ENCODE results near the gene BUD23. TPM values are rescaled to one million over a fixed set of nuclear protein-coding genes. Genes with fewer than 3 reads are reported as not detected.

Gene BUD23
- total RNA-seq, 1 donor from 2014 or later = 97.9 TPM

- Histone ChIP-seq H3K27me3 (ENCODE audit: control insufficient read depth, insufficient read depth, low read length) (no peaks in the 10 kb centered on the region), H3K4me3 (ENCODE audit: low read depth, low read length) (no peak overlapping the region), H3K36me3 (ENCODE audit: control insufficient read depth, insufficient read depth, low read length) (no peaks in the 10 kb centered on the region)
- no peak for TF ChIP-seq CTCF (IDR thresholded peaks at IDR 0.05; ENCODE audit: insufficient read depth, low read length, severe bottlenecking)
- DNase-seq (ENCODE audit: low read depth) (no peak), FAIRE-seq (no peak)
These were observed 58.9 kb downstream of the BUD23 start for GRCh38 chr7:73742338-73742752.

- no peak for TF ChIP-seq CTCF (IDR thresholded peaks at IDR 0.05; ENCODE audit: insufficient read depth, low read length, severe bottlenecking)
- H3K36me3 ChIP-seq (ENCODE audit: control insufficient read depth, insufficient read depth, low read length) = no peaks in the 10 kb centered on the region
- DNase-seq (ENCODE audit: low read depth) (peak; percentile 27), FAIRE-seq (no peak)
- no peak overlapping the region for H3K4me3 ChIP-seq (ENCODE audit: low read depth, low read length)
- H3K27me3 ChIP-seq (ENCODE audit: control insufficient read depth, insufficient read depth, low read length) = no peaks in the 10 kb centered on the region
These were observed 59.6 kb downstream of the BUD23 start for GRCh38 chr7:73742753-73743641.

- no peak for TF ChIP-seq CTCF (IDR thresholded peaks at IDR 0.05; ENCODE audit: insufficient read depth, low read length, severe bottlenecking)
- no peaks in the 10 kb centered on the region for H3K36me3 ChIP-seq (ENCODE audit: control insufficient read depth, insufficient read depth, low read length)
- no peak overlapping the region for H3K4me3 ChIP-seq (ENCODE audit: low read depth, low read length)
- H3K27me3 ChIP-seq (ENCODE audit: control insufficient read depth, insufficient read depth, low read length) = no peaks in the 10 kb centered on the region
- DNase-seq (ENCODE audit: low read depth) (no peak), FAIRE-seq (no peak)
These were observed 63.0 kb downstream of the BUD23 start for GRCh38 chr7:73746378-73746777.

Other genes with a start within 250 kb of the BUD23 start
- gene FZD9, start 249.8 kb upstream of the BUD23 start, total RNA-seq = 0.51 and 1.1 TPM in 2 replicates
- gene BAZ1B, start 161.3 kb upstream of the BUD23 start, total RNA-seq = 42.4 and 55.8 TPM in 2 replicates
- 21.3 and 23.6 TPM in 2 replicates for gene BCL7B, start 125.9 kb upstream of the BUD23 start, total RNA-seq
- 63.4 and 78.7 TPM in 2 replicates for gene TBL2, start 105.0 kb upstream of the BUD23 start, total RNA-seq
- gene MLXIPL, start 59.1 kb upstream of the BUD23 start, total RNA-seq = under 0.01 TPM in 1 of 2 replicates, not detected in the other
- 1.0 and 2.4 TPM in 2 replicates for gene VPS37D, start 15.8 kb upstream of the BUD23 start, total RNA-seq
- gene DNAJC30, start 144 bp upstream of the BUD23 start, total RNA-seq = 0.79 and 1.2 TPM in 2 replicates
- 7.3 and 12.4 TPM in 2 replicates for gene STX1A, start 36.1 kb downstream of the BUD23 start, total RNA-seq
- gene ABHD11, start 55.2 kb downstream of the BUD23 start, total RNA-seq = 6.5 and 7.1 TPM in 2 replicates
- not detected in 2 replicates for gene CLDN3, start 86.7 kb downstream of the BUD23 start, total RNA-seq
- gene CLDN4, start 147.4 kb downstream of the BUD23 start, total RNA-seq = 55.5 and 126 TPM in 2 replicates
- gene METTL27, start 158.9 kb downstream of the BUD23 start, total RNA-seq = 0.26 and 3.3 TPM in 2 replicates
- not detected in 2 replicates for gene TMEM270, start 177.6 kb downstream of the BUD23 start, total RNA-seq